ENCODE data around the gene ARMH3. TPM values are rescaled to one million over a fixed set of nuclear protein-coding genes. Genes with fewer than 3 reads are reported as not detected.

Gene ARMH3
- total and polyA plus RNA-seq, 10 of the 15 experiments (the other 5 are each of a cell fraction or from before 2014, with no cell fraction given): 13.0 to 33.0 (median 16.4) TPM

DNA sequence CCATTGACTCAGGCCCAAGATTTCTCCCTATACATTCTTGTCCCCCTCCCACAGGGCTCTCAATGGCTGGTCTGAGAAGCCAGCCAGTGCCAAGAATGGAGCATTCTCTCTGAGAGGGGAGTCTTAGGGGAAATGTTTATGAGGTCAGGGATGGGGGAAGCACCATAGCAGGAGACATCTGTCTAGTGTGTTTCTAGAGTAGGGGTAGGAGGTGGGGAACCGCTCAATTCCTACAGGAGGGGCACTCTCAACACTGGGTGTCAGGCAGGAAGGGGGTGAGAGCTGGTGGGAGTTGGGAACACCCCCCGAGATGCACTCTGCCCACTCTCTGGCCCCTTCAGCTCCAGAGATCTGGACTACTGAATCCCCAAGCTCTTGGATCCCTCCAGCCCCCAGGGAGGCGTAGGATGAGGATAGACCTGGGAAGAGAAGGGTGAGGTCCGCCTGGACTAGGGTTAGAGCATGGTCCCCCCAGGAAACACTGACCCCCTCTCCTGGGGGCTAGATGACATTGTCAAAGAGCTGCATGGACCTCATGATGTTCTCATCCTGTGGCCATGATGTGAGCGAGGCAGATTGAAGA is 229.0 kb downstream of the ARMH3 start:
- H3K9me3 ChIP-seq (replicated peaks; ENCODE audit: control insufficient read depth, insufficient read depth, low read length): no peaks in the 10 kb centered on the region
- FAIRE-seq (no peak), DNase-seq (ENCODE audit: low read depth, low spot score) (no peak), ATAC-seq (no peak)
- CTCF ChIA-PET: interaction anchor here (0.7 kb wide), 1 partner anchor 246 kb away, joined by 4 read pairs; no protein-coding TSS in a partner anchor
- peaks cover 0 to 4% of the 10 kb centered on the region in 2 experiments; a peak in 1 of 4 replicates for H3K36me3 ChIP-seq (ENCODE audit: control insufficient read depth in 2 of 2, insufficient read depth in 2 of 2, low read length in 1 of 2)
- no peak overlapping the region for H3K4me3 ChIP-seq
- POLR2A ChIA-PET: interaction anchor here (1.2 to 4.5 kb wide), 2 partner anchors 8 to 226 kb away, joined by 3 to 33 read pairs; partner anchors contain the start of gene OGA
- SMC1A ChIA-PET (ENCODE audit: uncharacterized antibody, unreplicated experiment): interaction anchor here (2.2 kb wide), 1 partner anchor 8 kb away, joined by 13 read pairs; the partner anchor contains the start of gene OGA
- H2AFZ ChIP-seq (ENCODE audit: control insufficient read depth, low read depth, low read length): no peak overlapping the region
- no peak overlapping the region for H3K27ac ChIP-seq (ENCODE audit: control insufficient read depth, insufficient read depth)
- intact Hi-C loops (cut with micrococcal nuclease; ENCODE audit: unreplicated experiment): no loop called here
- no peak overlapping the region for H3K9ac ChIP-seq (ENCODE audit: control insufficient read depth, insufficient read depth, low read length)
- no peak for TF ChIP-seq BMI1 (IDR thresholded peaks at IDR 0.05; ENCODE audit: borderline replicate concordance)
- TF ChIP-seq, protein P1, sequence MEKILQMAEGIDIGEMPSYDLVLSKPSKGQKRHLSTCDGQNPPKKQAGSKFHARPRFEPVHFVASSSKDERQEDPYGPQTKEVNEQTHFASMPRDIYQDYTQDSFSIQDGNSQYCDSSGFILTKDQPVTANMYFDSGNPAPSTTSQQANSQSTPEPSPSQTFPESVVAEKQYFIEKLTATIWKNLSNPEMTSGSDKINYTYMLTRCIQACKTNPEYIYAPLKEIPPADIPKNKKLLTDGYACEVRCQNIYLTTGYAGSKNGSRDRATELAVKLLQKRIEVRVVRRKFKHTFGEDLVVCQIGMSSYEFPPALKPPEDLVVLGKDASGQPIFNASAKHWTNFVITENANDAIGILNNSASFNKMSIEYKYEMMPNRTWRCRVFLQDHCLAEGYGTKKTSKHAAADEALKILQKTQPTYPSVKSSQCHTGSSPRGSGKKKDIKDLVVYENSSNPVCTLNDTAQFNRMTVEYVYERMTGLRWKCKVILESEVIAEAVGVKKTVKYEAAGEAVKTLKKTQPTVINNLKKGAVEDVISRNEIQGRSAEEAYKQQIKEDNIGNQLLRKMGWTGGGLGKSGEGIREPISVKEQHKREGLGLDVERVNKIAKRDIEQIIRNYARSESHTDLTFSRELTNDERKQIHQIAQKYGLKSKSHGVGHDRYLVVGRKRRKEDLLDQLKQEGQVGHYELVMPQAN (conservative IDR thresholded peaks at IDR 0.05): no peak
- TF ChIP-seq BHLHE40 (IDR thresholded peaks at IDR 0.05; ENCODE audit: borderline replicate concordance in 1 of 2, low read depth in 2 of 2, low read length in 1 of 2): no peak
- no peak for TF ChIP-seq IKZF2 (IDR thresholded peaks at IDR 0.05)
- TF ChIP-seq, protein P2, sequence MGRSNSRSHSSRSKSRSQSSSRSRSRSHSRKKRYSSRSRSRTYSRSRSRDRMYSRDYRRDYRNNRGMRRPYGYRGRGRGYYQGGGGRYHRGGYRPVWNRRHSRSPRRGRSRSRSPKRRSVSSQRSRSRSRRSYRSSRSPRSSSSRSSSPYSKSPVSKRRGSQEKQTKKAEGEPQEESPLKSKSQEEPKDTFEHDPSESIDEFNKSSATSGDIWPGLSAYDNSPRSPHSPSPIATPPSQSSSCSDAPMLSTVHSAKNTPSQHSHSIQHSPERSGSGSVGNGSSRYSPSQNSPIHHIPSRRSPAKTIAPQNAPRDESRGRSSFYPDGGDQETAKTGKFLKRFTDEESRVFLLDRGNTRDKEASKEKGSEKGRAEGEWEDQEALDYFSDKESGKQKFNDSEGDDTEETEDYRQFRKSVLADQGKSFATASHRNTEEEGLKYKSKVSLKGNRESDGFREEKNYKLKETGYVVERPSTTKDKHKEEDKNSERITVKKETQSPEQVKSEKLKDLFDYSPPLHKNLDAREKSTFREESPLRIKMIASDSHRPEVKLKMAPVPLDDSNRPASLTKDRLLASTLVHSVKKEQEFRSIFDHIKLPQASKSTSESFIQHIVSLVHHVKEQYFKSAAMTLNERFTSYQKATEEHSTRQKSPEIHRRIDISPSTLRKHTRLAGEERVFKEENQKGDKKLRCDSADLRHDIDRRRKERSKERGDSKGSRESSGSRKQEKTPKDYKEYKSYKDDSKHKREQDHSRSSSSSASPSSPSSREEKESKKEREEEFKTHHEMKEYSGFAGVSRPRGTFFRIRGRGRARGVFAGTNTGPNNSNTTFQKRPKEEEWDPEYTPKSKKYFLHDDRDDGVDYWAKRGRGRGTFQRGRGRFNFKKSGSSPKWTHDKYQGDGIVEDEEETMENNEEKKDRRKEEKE (IDR thresholded peaks at IDR 0.05): no peak
- no peak for TF ChIP-seq PML (IDR thresholded peaks at IDR 0.05; ENCODE audit: low read length)
- no peak for TF ChIP-seq KLF5 (IDR thresholded peaks at IDR 0.05; ENCODE audit: partially characterized antibody)
- TF ChIP-seq JUND (IDR thresholded peaks at IDR 0.05; ENCODE audit: low read depth, low read length): no peak
- no peak for TF ChIP-seq TCF3 (IDR thresholded peaks at IDR 0.05; ENCODE audit: borderline replicate concordance, insufficient read depth, low read depth, low read length)
- no peak for TF ChIP-seq RUNX3 (IDR thresholded peaks at IDR 0.05; ENCODE audit: low read length)
- peaks cover 19% of the 10 kb centered on the region for H3K4me1 ChIP-seq (ENCODE audit: control insufficient read depth, insufficient read depth, low read length)
- WGBS (ENCODE audit: insufficient coverage, insufficient replicate concordance, low lambda C conversion rate, missing lambda C conversion rate): 50% methylated on average over 5 of the region's 5 CpGs
- no peak overlapping the region for H3K4me2 ChIP-seq (ENCODE audit: control insufficient read depth, insufficient read depth)
- no peaks in the 10 kb centered on the region for H4K20me1 ChIP-seq (ENCODE audit: control insufficient read depth, insufficient read depth)
- in situ Hi-C loops (cut with MboI): no loop called here
- H3K27me3 ChIP-seq (replicated peaks in 1 of 2; ENCODE audit: control insufficient read depth in 2 of 2, insufficient read depth in 2 of 2, low read length in 1 of 2): no peaks in the 10 kb centered on the region
- RAD21 ChIA-PET (ENCODE audit: unreplicated experiment): no interaction called here
- no peaks in the 10 kb centered on the region for H3K79me2 ChIP-seq (ENCODE audit: control insufficient read depth, insufficient read depth, low read length)
- no TSS peak for BruUV-seq (replicated peaks)
